GM18498 (cell line): ENCODE results near the gene ZNF555.
"Not testable (repeated sequence)": the region's sequence is repeated elsewhere in the genome, so short reads cannot be mapped to it uniquely, and the experiment has no call there.

Source experiments
- ATAC-seq: cut with Tn5 transposase; IDR thresholded peaks from one replicate; pipeline ENCODE4 v1.9.1; 2021; ENCODE audit warnings: mild to moderate bottlenecking, moderate library complexity; ENCODE audit not compliant: unreplicated experiment

Gene ZNF555

GRCh38 chr19:2806736-2807378 lies 34.4 kb upstream of the ZNF555 start:
- no peak for ATAC-seq

GRCh38 chr19:2807379-2808128 lies 33.7 kb upstream of the ZNF555 start:
- ATAC-seq: no peak

- ATAC-seq: no peak
Measured at GRCh38 chr19:2808129-2808941, 32.9 kb upstream of the ZNF555 start.

GRCh38 chr19:2809387-2810140 lies 31.7 kb upstream of the ZNF555 start:
- no peak for ATAC-seq

GRCh38 chr19:2810141-2811091 lies 30.9 kb upstream of the ZNF555 start:
- no peak for ATAC-seq

GRCh38 chr19:2811221-2811722 lies 30.0 kb upstream of the ZNF555 start:
- no peak for ATAC-seq

GRCh38 chr19:2811735-2812413 lies 29.4 kb upstream of the ZNF555 start:
- ATAC-seq: no peak

- ATAC-seq: no peak
Measured at GRCh38 chr19:2812414-2813234, 28.7 kb upstream of the ZNF555 start.

- no peak for ATAC-seq
Measured at GRCh38 chr19:2813235-2814160, 27.8 kb upstream of the ZNF555 start.

GRCh38 chr19:2814426-2814825 lies 26.8 kb upstream of the ZNF555 start:
- ATAC-seq: no peak

- no peak for ATAC-seq
Measured at GRCh38 chr19:2815191-2815614, 26.1 kb upstream of the ZNF555 start.

GRCh38 chr19:2815923-2816322 lies 25.4 kb upstream of the ZNF555 start:
- ATAC-seq: no peak

- ATAC-seq: no peak
Measured at GRCh38 chr19:2816641-2817040, 24.6 kb upstream of the ZNF555 start.

- ATAC-seq: not testable (repeated sequence)
Measured at GRCh38 chr19:2817237-2817829, 23.9 kb upstream of the ZNF555 start.

GRCh38 chr19:2819540-2820111 lies 21.6 kb upstream of the ZNF555 start, which contains the start of gene ZNF554:
ZNF554 (plus strand) TSS chr19:2819868; CDS start chr19:2820072, 204 bp downstream.
- peak; percentile 88 for ATAC-seq

- ATAC-seq: peak; percentile 28
Measured at GRCh38 chr19:2820112-2820702, 21.1 kb upstream of the ZNF555 start.
